ENCODE data around the gene PLEK.
"Not testable (repeated sequence)": the region's sequence is repeated elsewhere in the genome, so short reads cannot be mapped to it uniquely, and the experiment has no call there.

Gene PLEK

GRCh38 chr2:68365087-68365486, at the start of gene PLEK:
Gene PLEK, plus strand, starts transcription at chr2:68365282. Its CDS starts 70 bp downstream, at chr2:68365352.
- ATAC-seq: peak; percentile 13 to 29

- no peak for ATAC-seq
These were observed 49.0 kb upstream of the PLEK start for GRCh38 chr2:68316111-68316510.

- no peak for ATAC-seq
These were observed 46.8 kb upstream of the PLEK start for GRCh38 chr2:68317971-68318913.

GRCh38 chr2:68318914-68319397, 46.1 kb upstream of the PLEK start:
- no peak for ATAC-seq

- no peak for ATAC-seq
These were observed 45.5 kb upstream of the PLEK start, which contains the start of gene CNRIP1 for GRCh38 chr2:68319398-68320117. Gene CNRIP1, minus strand, starts transcription at chr2:68319949. Its CDS starts 549 bp downstream, at chr2:68319400.

GRCh38 chr2:68320118-68320641, 44.9 kb upstream of the PLEK start:
- ATAC-seq: no peak

- no peak for ATAC-seq
These were observed 40.0 kb upstream of the PLEK start for GRCh38 chr2:68325056-68325455.

- ATAC-seq: no peak
These were observed 36.2 kb upstream of the PLEK start for GRCh38 chr2:68328901-68329300.

- ATAC-seq: no peak
These were observed 34.4 kb upstream of the PLEK start for GRCh38 chr2:68330691-68331090.

GRCh38 chr2:68333009-68333408, 32.1 kb upstream of the PLEK start:
- no peak for ATAC-seq

GRCh38 chr2:68333931-68334330, 31.2 kb upstream of the PLEK start:
- no peak for ATAC-seq

- ATAC-seq: no peak
These were observed 28.9 kb upstream of the PLEK start for GRCh38 chr2:68336192-68336591.

GRCh38 chr2:68340226-68341061, 24.6 kb upstream of the PLEK start:
- ATAC-seq: no peak

GRCh38 chr2:68341062-68341329, 24.1 kb upstream of the PLEK start:
- no peak for ATAC-seq

GRCh38 chr2:68341583-68341982, 23.5 kb upstream of the PLEK start:
- no peak for ATAC-seq

GRCh38 chr2:68342470-68342869, 22.6 kb upstream of the PLEK start:
- ATAC-seq: no peak

GRCh38 chr2:68344031-68344430, 21.1 kb upstream of the PLEK start:
- ATAC-seq: no peak

- ATAC-seq: no peak
These were observed 19.8 kb upstream of the PLEK start for GRCh38 chr2:68345129-68345875.

GRCh38 chr2:68349091-68349490, 16.0 kb upstream of the PLEK start:
- ATAC-seq: not testable (repeated sequence)

GRCh38 chr2:68351997-68352396, 13.1 kb upstream of the PLEK start:
- ATAC-seq: no peak

- no peak for ATAC-seq
These were observed 12.3 kb upstream of the PLEK start for GRCh38 chr2:68352651-68353391.

All from activated CD4-positive, CD25-positive, alpha-beta regulatory T cell treated with anti-CD3 and anti-CD28 coated beads, Interleukin-2, amount 50 U/mL, for 24 hours (primary cell).